Epithelial cell of proximal tubule (primary cell): ENCODE data around the gene UNKL. TPM values are rescaled to one million over a fixed set of nuclear protein-coding genes. Genes with fewer than 3 reads are reported as not detected.

Experiments used
- DNase-seq: peaks from one replicate; pipeline ENCODE4 v3.0.0-alpha.2; 2011; ENCODE audit warnings: low read depth
- H3K4me3 ChIP-seq: 2 replicates; pipeline ENCODE4 v1.5.1; 2011; ENCODE audit warnings: low read depth, mild to moderate bottlenecking, low read length
- CTCF ChIP-seq: conservative IDR thresholded peaks from 2 replicates; pipeline ENCODE4 v1.5.1; 2012; ENCODE audit warnings: low read depth, mild to moderate bottlenecking, low read length
- total RNA-seq: library from RNA; depleted of rRNA; stranded (reverse); fragments of >200 nt; gene quantifications from 2 replicates; pipeline ENCODE4 v1.2.3, GENCODE V29; 2015

Gene UNKL
- total RNA-seq, 1 donor from 2014 or later, result 20.1 TPM

GRCh38 chr16:1434644-1435592 lies 20.4 kb upstream of the UNKL start:
- H3K4me3 ChIP-seq, result no peak overlapping the region
- no peak for TF ChIP-seq CTCF
- no peak for DNase-seq

DNA sequence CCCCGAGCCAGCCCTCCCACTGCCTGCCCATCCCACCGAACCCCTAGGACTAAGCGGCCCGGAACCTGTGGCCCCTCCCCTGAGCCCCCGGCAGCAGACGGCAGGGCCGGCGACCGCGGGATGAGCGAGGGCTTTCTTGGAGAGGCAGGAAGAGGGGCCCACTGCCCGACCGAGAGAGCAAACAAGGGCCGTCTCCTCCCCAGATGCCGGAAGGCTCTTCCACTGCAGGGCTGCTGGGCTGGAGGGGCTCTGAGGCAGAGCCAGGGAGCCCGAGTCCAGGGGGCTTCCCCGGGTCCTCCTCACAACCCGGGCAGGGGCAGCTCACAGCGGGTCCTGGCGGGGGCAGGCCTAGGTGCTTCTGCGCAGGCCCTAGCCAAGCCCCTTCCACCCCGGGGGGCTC lies 19.3 kb upstream of the UNKL start:
- no peak for DNase-seq
- TF ChIP-seq CTCF, result no peak
- no peak overlapping the region for H3K4me3 ChIP-seq

DNA sequence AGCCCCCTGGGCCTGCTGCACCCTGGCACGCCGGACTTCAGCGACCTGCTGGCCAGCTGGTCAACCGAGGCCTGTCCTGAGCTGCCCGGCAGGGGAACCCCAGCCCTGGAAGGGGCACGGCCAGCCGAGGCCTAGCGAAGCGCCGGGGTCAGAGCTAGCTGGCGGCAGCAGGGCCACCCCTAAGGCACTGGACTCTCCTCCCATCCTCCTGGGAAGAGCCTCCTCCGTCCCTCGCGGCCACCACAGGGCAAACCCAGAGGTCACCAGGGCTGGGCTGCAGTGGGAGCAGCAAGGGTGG lies 18.7 kb upstream of the UNKL start:
- no peak for TF ChIP-seq CTCF
- DNase-seq, result no peak
- no peak overlapping the region for H3K4me3 ChIP-seq

- DNase-seq, result no peak
- TF ChIP-seq CTCF, result no peak
- no peak overlapping the region for H3K4me3 ChIP-seq
These were observed 18.1 kb upstream of the UNKL start for GRCh38 chr16:1432388-1433262.

- TF ChIP-seq CTCF, result no peak
- H3K4me3 ChIP-seq, result no peak overlapping the region
- DNase-seq, result no peak
These were observed 17.2 kb upstream of the UNKL start for GRCh38 chr16:1431497-1432270.

DNA sequence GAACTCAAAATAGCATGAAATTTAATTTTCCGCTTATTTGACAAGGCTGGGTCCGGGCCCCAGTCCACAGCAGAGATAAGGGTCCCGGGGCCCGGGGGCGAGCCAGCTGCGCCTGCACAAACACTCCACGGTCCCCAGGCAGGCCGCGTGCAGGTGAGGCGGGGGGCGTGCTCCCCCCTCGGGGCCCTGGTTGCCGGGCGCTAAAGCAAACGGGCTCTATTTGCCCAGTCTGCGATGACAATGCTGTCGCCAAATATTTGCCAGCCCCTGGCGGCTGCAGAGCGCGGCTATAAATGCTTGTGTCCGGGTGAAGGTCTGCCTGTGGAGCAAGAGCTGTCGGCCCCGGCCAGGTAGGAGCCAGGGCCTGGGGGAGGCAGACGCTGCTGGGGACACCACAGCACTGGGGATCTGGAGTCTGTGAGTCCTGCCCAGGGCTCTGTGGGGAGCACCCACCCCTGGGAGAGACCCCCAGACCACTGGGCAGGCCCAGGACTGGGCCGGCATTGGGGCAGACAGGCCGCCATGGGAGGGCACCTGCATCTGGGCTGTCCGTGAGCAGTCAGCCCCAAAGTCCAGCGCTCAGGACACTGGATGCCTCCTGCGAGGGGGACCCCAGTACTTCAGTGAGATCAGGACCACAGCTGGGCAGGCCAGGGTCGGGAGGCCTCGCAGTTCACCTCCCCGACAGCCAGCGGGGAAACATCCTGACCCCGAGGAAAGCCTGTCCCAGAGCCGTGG lies 16.4 kb upstream of the UNKL start, which contains the start of gene PERCC1:
TSS of gene PERCC1 (plus strand) at position 320 of the 738 bp plus-strand sequence. CDS start 1,516 bp downstream, outside the sequence.
- H3K4me3 ChIP-seq, result no peak within 1 kb of the TSS
- no peak for DNase-seq
- no peak for TF ChIP-seq CTCF
